ENCODE data around the gene NSUN7. TPM values are rescaled to one million over a fixed set of nuclear protein-coding genes. Genes with fewer than 3 reads are reported as not detected.

NSUN7 gene
- total and polyA plus RNA-seq, 9 of the 15 experiments (the other 6 are each of a cell fraction or from before 2014, with no cell fraction given): not detected

DNA sequence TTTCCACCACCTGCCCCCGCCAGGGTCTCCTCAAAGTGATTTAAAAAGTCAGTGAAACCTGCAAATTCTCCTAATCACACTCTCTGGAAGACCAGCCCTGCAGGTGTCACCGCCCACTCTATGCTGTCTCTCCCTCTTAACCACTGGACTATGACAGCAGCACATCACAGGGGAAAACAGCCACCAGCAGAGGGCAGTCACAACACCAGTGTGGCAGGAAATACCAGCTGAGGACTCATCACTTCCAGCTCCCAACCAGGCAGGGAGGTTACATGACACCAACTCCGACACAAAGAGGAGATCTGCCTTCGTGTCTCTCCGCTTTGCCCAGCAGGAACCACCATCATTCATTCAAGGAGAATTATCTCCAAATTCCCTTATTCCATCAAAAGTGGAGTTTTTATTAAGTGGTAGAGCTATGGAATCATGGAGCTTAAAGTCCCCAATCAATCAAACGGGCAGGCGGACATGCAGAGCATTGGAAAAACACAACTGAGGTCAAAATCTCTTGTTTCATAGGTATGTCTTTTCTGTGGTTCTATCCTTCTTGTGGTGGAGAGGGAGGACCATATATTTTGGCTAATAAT lies 91.3 kb downstream of the NSUN7 start (continued):
- no peak for TF ChIP-seq DEAF1 (CRISPR knock-in tag; IDR thresholded peaks at IDR 0.05)
- no peak for TF ChIP-seq ZNF699 (CRISPR knock-in tag; IDR thresholded peaks at IDR 0.05; ENCODE audit: insufficient replicate concordance)
- TF ChIP-seq CHCHD3 (CRISPR knock-in tag; IDR thresholded peaks at IDR 0.05): no peak
- TF ChIP-seq, protein P1, sequence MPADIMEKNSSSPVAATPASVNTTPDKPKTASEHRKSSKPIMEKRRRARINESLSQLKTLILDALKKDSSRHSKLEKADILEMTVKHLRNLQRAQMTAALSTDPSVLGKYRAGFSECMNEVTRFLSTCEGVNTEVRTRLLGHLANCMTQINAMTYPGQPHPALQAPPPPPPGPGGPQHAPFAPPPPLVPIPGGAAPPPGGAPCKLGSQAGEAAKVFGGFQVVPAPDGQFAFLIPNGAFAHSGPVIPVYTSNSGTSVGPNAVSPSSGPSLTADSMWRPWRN (IDR thresholded peaks at IDR 0.05; ENCODE audit: low read depth): no peak
- TF ChIP-seq ZNF707 (CRISPR knock-in tag; conservative IDR thresholded peaks at IDR 0.05): no peak
- no peak for TF ChIP-seq KLF13 (tag; IDR thresholded peaks at IDR 0.05; ENCODE audit: borderline replicate concordance, low read depth)
- TF ChIP-seq CREM (IDR thresholded peaks at IDR 0.05; ENCODE audit: low read depth): peak; percentile 55; the same call in 1 of the 2 replicates
- TF ChIP-seq COPS2 (conservative IDR thresholded peaks at IDR 0.05): no peak
- no peak for TF ChIP-seq ATF1 (CRISPR knock-in tag; IDR thresholded peaks at IDR 0.05)
- 0 out of 2 replicates have a peak, but pooled peaks have one; percentile 21 for TF ChIP-seq ATF1 (tag; IDR thresholded peaks at IDR 0.05)
- no peak for TF ChIP-seq CBFB (CRISPR knock-in tag; IDR thresholded peaks at IDR 0.05)
- no peak for TF ChIP-seq WHSC1 (IDR thresholded peaks at IDR 0.05; ENCODE audit: low read length)
- peak; percentile 52; the same call in 1 of the 2 replicates for TF ChIP-seq TFAP4 (CRISPR knock-in tag; IDR thresholded peaks at IDR 0.05; ENCODE audit: borderline replicate concordance)
- 0 out of 4 replicates have a peak, but pooled peaks of 1 of the 2 experiments have one; percentile 4 for TF ChIP-seq RCOR1 (IDR thresholded peaks at IDR 0.05; ENCODE audit: borderline replicate concordance in 1 of 2, low read depth in 2 of 2, low read length in 2 of 2)
- TF ChIP-seq ZNF354B (CRISPR knock-in tag; IDR thresholded peaks at IDR 0.05): no peak
- TF ChIP-seq ADNP (tag; IDR thresholded peaks at IDR 0.05): no peak
- TF ChIP-seq U2AF1 (optimal IDR thresholded peaks at IDR 0.05; ENCODE audit: low read depth, low read length): no peak
- no peak for TF ChIP-seq ZNF766 (CRISPR knock-in tag; conservative IDR thresholded peaks at IDR 0.05)
- TF ChIP-seq CTCF (IDR thresholded peaks at IDR 0.05 in 2 of 3, conservative IDR thresholded peaks at IDR 0.05 in 1 of 3; ENCODE audit: insufficient read depth in 2 of 3, low read depth in 1 of 3, low read length in 3 of 3): peak; percentile 75 to 86 (median 76)
- no peak for TF ChIP-seq MYC (IDR thresholded peaks at IDR 0.05; ENCODE audit: low read depth, low read length)
- TF ChIP-seq MYC (CRISPR knock-in tag; IDR thresholded peaks at IDR 0.05; ENCODE audit: borderline replicate concordance, low read depth): no peak
- TF ChIP-seq YBX1 (IDR thresholded peaks at IDR 0.05): no peak
- no peak for TF ChIP-seq CC2D1A (IDR thresholded peaks at IDR 0.05)
- TF ChIP-seq CBX3 (IDR thresholded peaks at IDR 0.05; ENCODE audit: borderline replicate concordance in 1 of 2, low read length in 2 of 2): no peak
- TF ChIP-seq MYNN (IDR thresholded peaks at IDR 0.05): no peak
- no peak for TF ChIP-seq MYNN (CRISPR knock-in tag; IDR thresholded peaks at IDR 0.05)
- no peak for TF ChIP-seq EHMT2 (IDR thresholded peaks at IDR 0.05)

Measured in K562 (cell line).